HepG2 (cell line): Measurements from ENCODE around the gene PIR. TPM values are rescaled to one million over a fixed set of nuclear protein-coding genes. Genes with fewer than 3 reads are reported as not detected.

Experiments used
- ATAC-seq: fragments of 200-7000 bp; cut with Tn5 transposase; 3 replicates; pipeline ENCODE4 v1.9.1; 2020; ENCODE audit warnings: mild to moderate bottlenecking, moderate library complexity
- BruUV-seq: library from RNA; stranded (reverse); fragments of 400-500 nt; replicated peaks from 2 replicates; lab custom pipeline; 2021; lab: Mats Ljungman, UMichigan
- CTCF ChIA-PET: fragments of 300-600 bp; formaldehyde crosslinking; extraction: SDS; loops from one replicate; lab custom pipeline; 2021; ENCODE audit warnings: low total read pairs, inconsistent platforms, low intra/inter-chr PET ratio; lab: Yijun Ruan, JAX
- POLR2A ChIA-PET: fragments of 350-600 bp; sonication (Branson Sonifier 250); formaldehyde crosslinking; loops from one replicate; lab custom pipeline; 2020; ENCODE audit warnings: antibody characterized with exemption, inconsistent platforms; lab: Yijun Ruan, JAX
- DNase-seq: peaks from one replicate; pipeline ENCODE4 v3.0.0-alpha.2; 2015; ENCODE audit warnings: low spot score
- FAIRE-seq: peaks from 3 replicates; lab custom pipeline; 2011; peaks lifted over from hg19 to GRCh38; lab: Jason Lieb, UNC
- H2AFZ ChIP-seq: one replicate; pipeline ENCODE4 v1.6.1; 2011; ENCODE audit warnings: low read length, inconsistent platforms
- H3K27ac ChIP-seq: fragments of 300-600 bp; 3 replicates; pipeline ENCODE4 v1.8.0; 2011; ENCODE audit warnings: mixed run types, mild to moderate bottlenecking, mixed read lengths, low read length, inconsistent platforms; ENCODE audit not compliant: insufficient read depth; ENCODE audit errors: extremely low read length
- H3K27me3 ChIP-seq, 2 experiments: fragments of 200-600 bp in 1 of 2; 2 replicates in 1 of 2; 3 replicates in 1 of 2; pipeline versions ENCODE4 v1.6.0 to v1.8.0; 2011; ENCODE audit warnings: low read length in 2 of 2, mild to moderate bottlenecking in 2 of 2, moderate library complexity in 2 of 2, inconsistent platforms in 1 of 2; ENCODE audit not compliant: insufficient read depth in 2 of 2, control insufficient read depth in 1 of 2
- H3K36me3 ChIP-seq, 2 experiments: fragments of 200-600 bp in 1 of 2; replicated peaks in 1 of 2; 2 replicates in 1 of 2; 3 replicates in 1 of 2; pipeline versions ENCODE4 v1.5.1 to v1.8.0; 2011; ENCODE audit warnings: low read length in 2 of 2, inconsistent platforms in 1 of 2; ENCODE audit not compliant: insufficient read depth in 2 of 2, control insufficient read depth in 1 of 2
- H3K4me1 ChIP-seq: 2 replicates; pipeline ENCODE4 v1.5.1; 2012; ENCODE audit warnings: low read length, inconsistent platforms; ENCODE audit not compliant: insufficient read depth
- H3K4me2 ChIP-seq: 2 replicates; pipeline ENCODE4 v1.6.0; 2011; ENCODE audit warnings: low read depth, low read length, inconsistent platforms
- H3K4me3 ChIP-seq, 3 experiments: fragments of 200-600 bp in 1 of 3; sonication (generic), shearing (Covaris generic) in 1 of 3; replicated peaks in 1 of 3; 2 replicates each; pipeline ENCODE4 v1.5.1; 2011 to 2016; ENCODE audit warnings: low read length in 3 of 3, inconsistent platforms in 2 of 3, low read depth in 2 of 3, mild to moderate bottlenecking in 2 of 3, control low read depth in 1 of 3, mixed read lengths in 1 of 3; ENCODE audit not compliant: insufficient read depth in 1 of 3
- H3K79me2 ChIP-seq: one replicate; pipeline ENCODE4 v1.6.1; 2011; ENCODE audit warnings: low read length, inconsistent platforms; ENCODE audit not compliant: insufficient read depth
- H3K9ac ChIP-seq: 2 replicates; pipeline ENCODE4 v1.6.0; 2011; ENCODE audit warnings: mild to moderate bottlenecking, low read depth, low read length, inconsistent platforms; ENCODE audit not compliant: insufficient read depth
- H3K9me3 ChIP-seq: 2 replicates; pipeline ENCODE4 v1.5.1; 2012; ENCODE audit warnings: mild to moderate bottlenecking, low read length
- H4K20me1 ChIP-seq: 2 replicates; pipeline ENCODE4 v1.6.0; 2011; ENCODE audit warnings: inconsistent platforms, mild to moderate bottlenecking, low read length, moderate library complexity; ENCODE audit not compliant: insufficient read depth
- ATAD3A ChIP-seq: sonication (generic); formaldehyde crosslinking; IDR thresholded peaks from 2 replicates; pipeline ENCODE4 v1.4.0; 2020; ENCODE audit warnings: missing genetic modification reagents
- IKZF1 ChIP-seq: fragments of 450-650 bp; IDR thresholded peaks from 2 replicates; pipeline ENCODE4 v1.7.1; 2016
- KAT2B ChIP-seq: fragments of 150-350 bp; IDR thresholded peaks from 2 replicates; pipeline ENCODE4 v1.6.1; 2014; ENCODE audit warnings: low read depth, low read length, borderline replicate concordance
- SMARCC2 ChIP-seq: fragments of 450-650 bp; IDR thresholded peaks from 2 replicates; pipeline ENCODE4 v1.6.1; 2017; ENCODE audit warnings: antibody characterized with exemption, mild to moderate bottlenecking
- STAT5B ChIP-seq: sonication (generic); formaldehyde crosslinking; IDR thresholded peaks from 2 replicates; pipeline ENCODE4 v1.4.0; 2020; ENCODE audit warnings: missing genetic modification reagents
- whole genome bisulfite sequencing: methylation state at CpG from one replicate; pipeline ENCODE4 v1.1.6; 2017; ENCODE audit warnings: low lambda C conversion rate; 5-methylcytosine and 5-hydroxymethylcytosine counted together
- in situ Hi-C: cut with HindIII; loops from 2 replicates; pipeline ENCODE4 v1.10.0; 2017; ENCODE audit warnings: low pct_unique_long_range_greater_than_20kb; ENCODE audit not compliant: extremely low pct_ligation_motif_present
- intact Hi-C: fragments of 100-400 bp; cut with micrococcal nuclease; formaldehyde crosslinking; loops from one replicate; pipeline ENCODE4 v1.10.0; 2022; ENCODE audit not compliant: unreplicated experiment
- polyA plus RNA-seq, 8 experiments: library from polyadenylated mRNA; depleted of rRNA in 3 of 8; stranded (reverse) in 7 of 8; unstranded in 1 of 8; fragments of >200 nt; fragmentation: Illumina TruSeq in 4 of 8; extraction: Trizol in 4 of 8; gene quantifications; 2 replicates each; pipeline versions ENCODE4 v1.2.1 to v1.2.3, GENCODE V29; 2011 to 2016; ENCODE audit warnings: low read depth in 4 of 8, missing spikeins in 1 of 8, mixed read lengths in 1 of 8; ENCODE audit not compliant: insufficient read depth in 1 of 8
- total RNA-seq, 5 experiments: library from RNA; depleted of rRNA; stranded (reverse); fragments of >200 nt; fragmentation: Illumina TruSeq; extraction: Trizol; gene quantifications; 2 replicates each; pipeline ENCODE4 v1.2.3, GENCODE V29; 2016; ENCODE audit warnings: low read depth in 1 of 5
- TF ChIP-seq, protein P1 (sequence below): sonication (generic); formaldehyde crosslinking; IDR thresholded peaks from 2 replicates; pipeline ENCODE4 v1.4.0; 2020; ENCODE audit warnings: missing genetic modification reagents
- TF ChIP-seq, protein P2 (sequence below): sonication (generic); formaldehyde crosslinking; IDR thresholded peaks from 2 replicates; pipeline ENCODE4 v1.4.0; 2020; ENCODE audit warnings: mild to moderate bottlenecking, missing genetic modification reagents, borderline replicate concordance
- TF ChIP-seq, protein P3 (sequence below): sonication (generic); formaldehyde crosslinking; conservative IDR thresholded peaks from 2 replicates; pipeline ENCODE4 v1.4.0; 2020; ENCODE audit warnings: missing genetic modification reagents
- TF ChIP-seq, protein P4 (sequence below): sonication (generic); formaldehyde crosslinking; IDR thresholded peaks from 2 replicates; pipeline ENCODE4 v1.4.0; 2020; ENCODE audit warnings: missing genetic modification reagents, mild to moderate bottlenecking, borderline replicate concordance
- TF ChIP-seq, protein P5 (sequence below): sonication (generic); formaldehyde crosslinking; IDR thresholded peaks from 2 replicates; pipeline ENCODE4 v1.8.0; 2022; ENCODE audit warnings: mild to moderate bottlenecking, missing genetic modification reagents; ENCODE audit not compliant: insufficient replicate concordance

The PIR gene
- total and polyA plus RNA-seq, 2 of the 13 experiments (the other 11 are each of a cell fraction or from before 2014, with no cell fraction given), result 12.2 to 38.0 TPM

DNA sequence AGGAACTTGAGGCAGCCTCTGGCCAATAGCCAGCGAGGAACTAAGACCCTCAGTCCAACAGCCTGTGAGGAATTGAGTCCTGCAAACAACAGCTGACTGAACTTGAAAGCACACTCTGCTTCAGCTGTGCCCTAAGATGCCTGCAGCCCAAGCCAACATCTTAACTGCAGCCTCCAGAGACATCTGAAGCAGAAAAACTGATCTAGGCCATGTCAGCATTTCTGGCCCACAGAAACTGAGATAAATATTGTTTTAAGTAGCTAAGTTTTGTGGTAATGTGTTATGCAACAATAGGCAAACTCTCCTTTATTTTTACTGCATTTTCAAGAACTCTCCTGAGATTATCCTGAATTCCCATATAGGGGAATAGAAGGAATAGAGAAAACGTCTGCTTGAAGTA, 133.4 kb downstream of the PIR start (continued):
- TF ChIP-seq, protein P1, sequence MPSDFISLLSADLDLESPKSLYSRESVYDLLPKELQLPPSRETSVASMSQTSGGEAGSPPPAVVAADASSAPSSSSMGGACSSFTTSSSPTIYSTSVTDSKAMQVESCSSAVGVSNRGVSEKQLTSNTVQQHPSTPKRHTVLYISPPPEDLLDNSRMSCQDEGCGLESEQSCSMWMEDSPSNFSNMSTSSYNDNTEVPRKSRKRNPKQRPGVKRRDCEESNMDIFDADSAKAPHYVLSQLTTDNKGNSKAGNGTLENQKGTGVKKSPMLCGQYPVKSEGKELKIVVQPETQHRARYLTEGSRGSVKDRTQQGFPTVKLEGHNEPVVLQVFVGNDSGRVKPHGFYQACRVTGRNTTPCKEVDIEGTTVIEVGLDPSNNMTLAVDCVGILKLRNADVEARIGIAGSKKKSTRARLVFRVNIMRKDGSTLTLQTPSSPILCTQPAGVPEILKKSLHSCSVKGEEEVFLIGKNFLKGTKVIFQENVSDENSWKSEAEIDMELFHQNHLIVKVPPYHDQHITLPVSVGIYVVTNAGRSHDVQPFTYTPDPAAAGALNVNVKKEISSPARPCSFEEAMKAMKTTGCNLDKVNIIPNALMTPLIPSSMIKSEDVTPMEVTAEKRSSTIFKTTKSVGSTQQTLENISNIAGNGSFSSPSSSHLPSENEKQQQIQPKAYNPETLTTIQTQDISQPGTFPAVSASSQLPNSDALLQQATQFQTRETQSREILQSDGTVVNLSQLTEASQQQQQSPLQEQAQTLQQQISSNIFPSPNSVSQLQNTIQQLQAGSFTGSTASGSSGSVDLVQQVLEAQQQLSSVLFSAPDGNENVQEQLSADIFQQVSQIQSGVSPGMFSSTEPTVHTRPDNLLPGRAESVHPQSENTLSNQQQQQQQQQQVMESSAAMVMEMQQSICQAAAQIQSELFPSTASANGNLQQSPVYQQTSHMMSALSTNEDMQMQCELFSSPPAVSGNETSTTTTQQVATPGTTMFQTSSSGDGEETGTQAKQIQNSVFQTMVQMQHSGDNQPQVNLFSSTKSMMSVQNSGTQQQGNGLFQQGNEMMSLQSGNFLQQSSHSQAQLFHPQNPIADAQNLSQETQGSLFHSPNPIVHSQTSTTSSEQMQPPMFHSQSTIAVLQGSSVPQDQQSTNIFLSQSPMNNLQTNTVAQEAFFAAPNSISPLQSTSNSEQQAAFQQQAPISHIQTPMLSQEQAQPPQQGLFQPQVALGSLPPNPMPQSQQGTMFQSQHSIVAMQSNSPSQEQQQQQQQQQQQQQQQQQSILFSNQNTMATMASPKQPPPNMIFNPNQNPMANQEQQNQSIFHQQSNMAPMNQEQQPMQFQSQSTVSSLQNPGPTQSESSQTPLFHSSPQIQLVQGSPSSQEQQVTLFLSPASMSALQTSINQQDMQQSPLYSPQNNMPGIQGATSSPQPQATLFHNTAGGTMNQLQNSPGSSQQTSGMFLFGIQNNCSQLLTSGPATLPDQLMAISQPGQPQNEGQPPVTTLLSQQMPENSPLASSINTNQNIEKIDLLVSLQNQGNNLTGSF (CRISPR knock-in tag), result no peak
- TF ChIP-seq, all 625 proteins: peak for 0

DNA sequence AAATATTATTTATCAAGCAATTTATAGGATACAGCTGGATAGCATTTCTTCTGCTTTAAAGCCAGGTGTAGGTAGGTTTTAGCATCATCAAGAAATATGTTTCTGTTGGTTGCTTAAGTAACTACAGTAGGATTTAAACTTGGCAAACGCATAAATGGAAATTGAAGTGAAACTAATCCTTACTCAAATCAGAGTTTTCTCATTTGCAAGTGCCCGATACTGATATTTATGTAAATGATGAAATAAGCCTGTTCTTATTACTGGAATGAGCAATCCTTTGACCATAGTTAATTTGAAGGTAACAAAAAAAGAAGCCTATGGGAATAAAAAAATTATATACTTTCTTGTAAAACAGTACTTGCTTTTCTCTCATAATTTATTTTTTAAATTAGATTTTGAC, 134.6 kb downstream of the PIR start:
- H3K36me3 ChIP-seq, result no peaks in the 10 kb centered on the region
- no peak overlapping the region for H2AFZ ChIP-seq
- H3K27ac ChIP-seq, result no peak overlapping the region
- no peaks in the 10 kb centered on the region for H3K79me2 ChIP-seq
- no peak overlapping the region for H3K4me3 ChIP-seq
- POLR2A ChIA-PET, result no interaction called here
- BruUV-seq, result no TSS peak
- WGBS, result 92% methylated on average over 2 of the region's 2 CpGs
- ATAC-seq, result no peak
- no peaks in the 10 kb centered on the region for H3K4me1 ChIP-seq
- no peaks in the 10 kb centered on the region for H3K27me3 ChIP-seq
- no peaks in the 10 kb centered on the region for H3K9me3 ChIP-seq
- in situ Hi-C loops, result no loop called here
- no peak overlapping the region for H3K9ac ChIP-seq
- H3K4me2 ChIP-seq, result no peak overlapping the region
- no peak for FAIRE-seq
- no peak for DNase-seq
- intact Hi-C loops, result no loop called here
- CTCF ChIA-PET, result no interaction called here
- no peaks in the 10 kb centered on the region for H4K20me1 ChIP-seq
- TF ChIP-seq KAT2B (no peak), IKZF1 (no peak), ATAD3A (no peak), SMARCC2 (no peak), STAT5B (CRISPR knock-in tag) (no peak)
- TF ChIP-seq, protein P2, sequence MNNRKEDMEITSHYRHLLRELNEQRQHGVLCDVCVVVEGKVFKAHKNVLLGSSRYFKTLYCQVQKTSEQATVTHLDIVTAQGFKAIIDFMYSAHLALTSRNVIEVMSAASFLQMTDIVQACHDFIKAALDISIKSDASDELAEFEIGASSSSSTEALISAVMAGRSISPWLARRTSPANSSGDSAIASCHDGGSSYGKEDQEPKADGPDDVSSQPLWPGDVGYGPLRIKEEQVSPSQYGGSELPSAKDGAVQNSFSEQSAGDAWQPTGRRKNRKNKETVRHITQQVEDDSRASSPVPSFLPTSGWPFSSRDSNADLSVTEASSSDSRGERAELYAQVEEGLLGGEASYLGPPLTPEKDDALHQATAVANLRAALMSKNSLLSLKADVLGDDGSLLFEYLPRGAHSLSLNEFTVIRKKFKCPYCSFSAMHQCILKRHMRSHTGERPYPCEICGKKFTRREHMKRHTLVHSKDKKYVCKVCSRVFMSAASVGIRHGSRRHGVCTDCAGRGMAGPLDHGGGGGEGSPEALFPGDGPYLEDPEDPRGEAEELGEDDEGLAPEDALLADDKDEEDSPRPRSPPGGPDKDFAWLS (CRISPR knock-in tag), result no peak
- TF ChIP-seq, protein P3, sequence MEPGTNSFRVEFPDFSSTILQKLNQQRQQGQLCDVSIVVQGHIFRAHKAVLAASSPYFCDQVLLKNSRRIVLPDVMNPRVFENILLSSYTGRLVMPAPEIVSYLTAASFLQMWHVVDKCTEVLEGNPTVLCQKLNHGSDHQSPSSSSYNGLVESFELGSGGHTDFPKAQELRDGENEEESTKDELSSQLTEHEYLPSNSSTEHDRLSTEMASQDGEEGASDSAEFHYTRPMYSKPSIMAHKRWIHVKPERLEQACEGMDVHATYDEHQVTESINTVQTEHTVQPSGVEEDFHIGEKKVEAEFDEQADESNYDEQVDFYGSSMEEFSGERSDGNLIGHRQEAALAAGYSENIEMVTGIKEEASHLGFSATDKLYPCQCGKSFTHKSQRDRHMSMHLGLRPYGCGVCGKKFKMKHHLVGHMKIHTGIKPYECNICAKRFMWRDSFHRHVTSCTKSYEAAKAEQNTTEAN (CRISPR knock-in tag), result no peak
- TF ChIP-seq, protein P4, sequence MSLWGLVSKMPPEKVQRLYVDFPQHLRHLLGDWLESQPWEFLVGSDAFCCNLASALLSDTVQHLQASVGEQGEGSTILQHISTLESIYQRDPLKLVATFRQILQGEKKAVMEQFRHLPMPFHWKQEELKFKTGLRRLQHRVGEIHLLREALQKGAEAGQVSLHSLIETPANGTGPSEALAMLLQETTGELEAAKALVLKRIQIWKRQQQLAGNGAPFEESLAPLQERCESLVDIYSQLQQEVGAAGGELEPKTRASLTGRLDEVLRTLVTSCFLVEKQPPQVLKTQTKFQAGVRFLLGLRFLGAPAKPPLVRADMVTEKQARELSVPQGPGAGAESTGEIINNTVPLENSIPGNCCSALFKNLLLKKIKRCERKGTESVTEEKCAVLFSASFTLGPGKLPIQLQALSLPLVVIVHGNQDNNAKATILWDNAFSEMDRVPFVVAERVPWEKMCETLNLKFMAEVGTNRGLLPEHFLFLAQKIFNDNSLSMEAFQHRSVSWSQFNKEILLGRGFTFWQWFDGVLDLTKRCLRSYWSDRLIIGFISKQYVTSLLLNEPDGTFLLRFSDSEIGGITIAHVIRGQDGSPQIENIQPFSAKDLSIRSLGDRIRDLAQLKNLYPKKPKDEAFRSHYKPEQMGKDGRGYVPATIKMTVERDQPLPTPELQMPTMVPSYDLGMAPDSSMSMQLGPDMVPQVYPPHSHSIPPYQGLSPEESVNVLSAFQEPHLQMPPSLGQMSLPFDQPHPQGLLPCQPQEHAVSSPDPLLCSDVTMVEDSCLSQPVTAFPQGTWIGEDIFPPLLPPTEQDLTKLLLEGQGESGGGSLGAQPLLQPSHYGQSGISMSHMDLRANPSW (CRISPR knock-in tag), result no peak
- TF ChIP-seq, protein P5, sequence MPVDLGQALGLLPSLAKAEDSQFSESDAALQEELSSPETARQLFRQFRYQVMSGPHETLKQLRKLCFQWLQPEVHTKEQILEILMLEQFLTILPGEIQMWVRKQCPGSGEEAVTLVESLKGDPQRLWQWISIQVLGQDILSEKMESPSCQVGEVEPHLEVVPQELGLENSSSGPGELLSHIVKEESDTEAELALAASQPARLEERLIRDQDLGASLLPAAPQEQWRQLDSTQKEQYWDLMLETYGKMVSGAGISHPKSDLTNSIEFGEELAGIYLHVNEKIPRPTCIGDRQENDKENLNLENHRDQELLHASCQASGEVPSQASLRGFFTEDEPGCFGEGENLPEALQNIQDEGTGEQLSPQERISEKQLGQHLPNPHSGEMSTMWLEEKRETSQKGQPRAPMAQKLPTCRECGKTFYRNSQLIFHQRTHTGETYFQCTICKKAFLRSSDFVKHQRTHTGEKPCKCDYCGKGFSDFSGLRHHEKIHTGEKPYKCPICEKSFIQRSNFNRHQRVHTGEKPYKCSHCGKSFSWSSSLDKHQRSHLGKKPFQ (CRISPR knock-in tag), result no peak
